HG02884 (cell line): ENCODE data around the gene RASA4B.
A peak's percentile ranks its signal among the peaks of the same experiment; 100 is the strongest.
"Not testable (repeated sequence)": the region's sequence is repeated elsewhere in the genome, so short reads cannot be mapped to it uniquely, and the experiment has no call there.

Source experiments
- ATAC-seq: cut with Tn5 transposase; IDR thresholded peaks from one replicate; pipeline ENCODE4 v1.9.1; 2021; ENCODE audit warnings: mild to moderate bottlenecking, moderate library complexity; ENCODE audit not compliant: unreplicated experiment

The RASA4B gene

DNA sequence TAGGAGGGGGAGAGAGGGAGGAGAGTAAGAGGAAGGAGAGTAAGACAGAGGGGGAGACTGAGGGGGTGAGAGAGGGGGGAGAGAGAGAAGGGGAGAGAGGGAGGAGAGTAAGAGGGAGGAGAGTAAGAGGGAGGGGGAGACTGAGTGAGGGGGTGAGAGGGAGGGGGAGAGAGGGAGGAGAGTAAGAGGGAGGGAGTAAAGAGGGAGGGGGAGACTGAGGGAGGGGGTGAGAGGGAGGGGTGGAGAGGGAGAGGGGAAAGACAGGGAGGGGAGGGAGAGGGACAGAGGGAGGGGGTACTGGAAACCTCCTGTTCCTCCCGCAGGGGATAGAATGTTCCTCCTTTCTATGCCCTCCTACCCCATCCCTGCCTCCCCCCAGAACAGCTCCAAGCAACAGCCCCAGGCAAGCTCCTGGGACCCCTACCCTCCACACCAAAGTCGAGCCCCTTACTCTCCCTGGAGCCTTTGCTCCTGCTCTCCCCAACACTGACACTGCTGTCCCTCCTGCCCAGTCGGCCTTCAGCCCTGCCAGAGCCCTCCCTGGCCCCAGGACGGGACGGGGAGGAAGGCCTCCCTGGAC is 4.8 kb downstream of the RASA4B start:
- not testable (repeated sequence) for ATAC-seq

DNA sequence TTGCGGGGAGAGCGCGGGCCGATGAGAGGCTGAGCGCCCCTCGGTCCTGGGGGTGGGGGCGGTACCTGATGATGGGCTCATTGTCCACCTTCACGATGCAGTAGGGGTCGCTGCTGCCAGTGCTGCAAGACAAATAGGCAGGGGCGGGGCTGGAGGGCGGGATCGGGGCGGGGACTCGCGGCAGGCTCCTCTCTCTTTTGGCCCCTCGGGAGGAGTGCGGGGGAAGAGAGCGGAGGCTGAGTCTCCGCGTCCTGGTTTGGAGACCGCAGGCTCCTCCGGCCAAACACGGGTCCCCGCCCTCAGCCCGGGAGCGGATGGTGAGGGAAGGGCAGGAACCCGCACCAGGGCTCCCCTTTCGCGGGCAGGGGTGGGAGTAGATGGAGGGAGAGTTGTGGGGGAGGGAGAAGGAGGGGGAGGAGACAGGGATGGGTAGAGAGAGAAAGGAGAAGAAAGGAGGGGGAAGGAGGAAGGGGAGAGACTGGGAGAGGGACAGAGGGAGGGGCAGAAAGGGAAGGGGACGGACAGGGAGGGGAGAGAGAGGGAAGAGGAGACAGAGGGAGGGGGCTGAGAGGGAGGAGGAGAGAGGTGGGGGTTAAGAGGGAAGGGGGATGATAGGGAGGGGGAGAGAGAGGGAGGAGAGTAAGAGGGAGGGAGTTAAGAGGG is 5.6 kb downstream of the RASA4B start:
- peak; percentile 29 for ATAC-seq

DNA sequence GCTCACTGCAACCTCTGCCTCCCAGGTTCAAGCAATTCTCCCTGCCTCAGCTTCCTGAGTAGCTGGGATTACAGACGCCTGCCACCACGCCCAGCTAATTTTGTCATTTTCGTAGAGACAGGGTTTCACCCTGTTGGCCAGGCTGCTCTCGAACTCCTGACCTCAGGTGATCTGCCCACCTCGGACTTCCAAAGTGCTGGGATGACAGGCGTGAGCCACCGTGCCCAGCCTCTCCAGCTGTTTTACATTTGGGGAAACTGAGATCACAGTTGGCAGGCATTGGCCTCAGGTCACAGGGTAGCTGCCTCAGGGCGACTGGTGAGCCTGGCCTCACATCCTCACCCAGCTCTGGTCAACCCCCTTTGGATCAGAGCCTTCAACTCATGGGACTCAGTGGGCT is 7.0 kb downstream of the RASA4B start:
- ATAC-seq, result not testable (repeated sequence)

DNA sequence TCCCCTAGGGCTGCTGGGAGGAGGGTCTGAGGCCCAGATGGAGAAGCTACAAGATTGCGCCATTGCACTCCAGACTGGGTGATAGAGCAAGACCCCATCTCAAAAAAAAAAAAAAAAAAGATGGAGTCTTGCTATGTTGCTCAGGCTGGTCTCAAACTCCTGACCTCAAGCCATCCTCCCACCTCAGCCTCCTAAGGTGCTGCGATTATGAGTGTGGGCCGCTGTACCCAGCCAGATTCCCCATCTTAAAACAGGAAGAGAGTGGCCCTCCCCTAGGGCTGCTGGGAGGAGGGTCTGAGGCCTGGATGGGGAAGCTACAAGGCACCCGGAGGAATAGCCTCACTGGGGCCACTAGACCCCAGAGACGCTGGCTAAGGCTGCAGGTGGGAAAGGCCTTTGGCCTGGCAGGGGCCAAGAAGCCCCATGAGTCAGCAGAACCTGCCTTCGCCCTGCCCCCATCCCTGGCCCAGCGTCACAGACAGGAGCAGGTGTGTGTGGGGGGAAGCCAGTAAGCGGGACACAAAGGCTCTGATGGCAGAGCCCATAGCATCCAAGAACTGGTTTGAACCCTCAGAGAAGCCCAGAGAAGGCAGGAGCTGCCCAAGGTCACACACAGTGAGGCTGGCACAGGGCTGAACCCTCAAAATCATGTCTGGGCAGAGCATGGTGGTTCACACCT is 10.0 kb downstream of the RASA4B start:
- ATAC-seq, result not testable (repeated sequence)

DNA sequence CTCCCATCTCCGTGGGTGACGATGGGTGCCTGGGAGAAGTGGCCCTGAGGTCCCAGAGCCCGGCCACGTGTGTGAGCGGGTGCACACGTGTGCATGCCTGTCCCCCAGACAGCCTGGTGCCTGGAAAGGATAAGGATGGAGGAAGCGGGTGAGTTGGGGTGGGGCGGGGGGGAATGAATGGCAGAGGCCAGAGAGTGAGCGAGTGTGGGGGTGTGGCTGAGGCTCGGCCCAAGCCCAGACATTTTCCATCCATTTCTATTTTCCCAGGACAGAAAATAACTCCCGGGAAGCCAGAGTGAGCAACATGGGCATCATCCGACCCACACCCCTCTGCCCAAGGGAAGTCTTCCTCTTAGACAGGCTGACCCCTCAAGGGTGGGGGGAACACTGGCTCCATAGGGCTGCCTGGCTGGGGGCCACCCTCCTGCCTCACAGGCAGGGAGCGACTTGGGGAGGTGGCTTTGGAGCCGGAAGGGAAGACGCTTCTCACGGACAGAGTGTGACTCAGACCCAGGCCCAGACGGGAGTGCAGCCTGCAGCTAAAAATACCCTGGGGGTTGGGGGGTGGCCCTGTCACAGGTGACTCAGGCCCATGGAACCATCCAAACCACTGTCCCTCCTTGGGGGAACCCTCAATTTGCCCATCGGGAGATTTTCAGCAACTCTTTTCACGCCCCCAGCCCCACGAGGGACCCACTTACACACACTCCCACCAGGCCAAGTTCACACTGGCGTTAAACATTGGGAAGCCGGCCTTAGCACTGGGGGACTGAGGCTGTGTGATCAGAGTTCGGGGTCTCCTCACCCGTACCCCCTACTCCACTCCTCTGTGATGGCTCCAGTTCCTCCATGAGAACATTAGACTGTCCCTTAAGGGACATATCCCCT is 12.0 kb downstream of the RASA4B start:
- ATAC-seq, result not testable (repeated sequence)

DNA sequence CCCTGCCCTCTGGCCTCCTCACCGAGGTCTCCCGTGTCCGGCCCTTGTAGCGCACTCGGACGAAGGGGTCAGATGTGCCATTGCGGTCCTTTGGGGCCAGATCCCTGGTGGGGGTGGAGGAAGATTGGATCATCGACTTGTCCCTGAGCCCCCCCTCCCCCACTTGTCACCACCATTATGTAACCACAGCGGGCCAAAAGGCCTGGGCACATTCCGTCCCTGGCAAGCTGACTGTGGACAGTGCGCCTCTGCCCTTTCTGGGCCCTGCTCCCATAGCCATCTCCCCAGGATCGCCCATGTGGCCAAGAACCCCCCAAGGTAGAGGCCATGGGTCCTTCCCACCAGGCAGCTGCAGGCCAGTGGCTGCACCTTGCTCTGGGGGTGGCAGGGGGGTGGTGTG is 14.4 kb downstream of the RASA4B start:
- ATAC-seq, result not testable (repeated sequence)

DNA sequence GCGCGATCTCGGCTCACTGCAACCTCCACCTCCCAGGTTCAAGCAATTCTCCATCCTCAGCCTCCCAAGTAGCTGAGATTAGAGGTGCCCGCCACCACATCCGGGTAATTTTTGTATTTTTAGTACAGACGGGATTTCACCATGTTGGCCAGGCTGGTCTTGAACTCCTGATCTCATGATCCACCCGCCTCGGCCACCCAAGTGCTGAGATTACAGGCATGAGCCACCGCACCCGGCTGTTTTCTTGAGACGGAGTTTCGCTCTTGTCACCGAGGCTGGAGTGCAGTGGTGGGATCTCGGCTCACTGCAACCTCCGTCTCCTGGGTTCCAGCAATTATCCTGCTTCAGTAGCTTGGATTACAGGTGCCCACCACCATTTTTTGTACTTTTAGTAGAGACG is 19.3 kb downstream of the RASA4B start:
- ATAC-seq, result not testable (repeated sequence)

DNA sequence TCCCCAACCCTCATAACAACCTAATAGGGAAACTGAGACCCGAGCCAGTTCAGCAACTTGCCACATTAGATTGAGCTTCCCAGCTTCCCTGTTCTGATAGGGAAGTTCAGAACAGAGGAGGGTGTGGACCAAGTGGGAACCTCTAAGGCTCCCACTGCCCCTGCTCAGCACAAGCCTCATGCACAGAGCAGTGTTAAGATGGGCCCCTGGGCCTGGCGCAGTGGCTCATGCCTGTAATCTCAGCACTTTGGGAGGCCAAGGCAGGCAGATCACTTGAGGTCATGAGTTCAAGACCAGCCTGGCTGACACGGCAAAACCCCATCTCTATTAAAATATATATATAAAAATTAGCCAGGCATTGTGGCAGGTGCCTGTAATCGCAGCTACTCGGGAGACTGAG is 20.3 kb downstream of the RASA4B start:
- not testable (repeated sequence) for ATAC-seq

DNA sequence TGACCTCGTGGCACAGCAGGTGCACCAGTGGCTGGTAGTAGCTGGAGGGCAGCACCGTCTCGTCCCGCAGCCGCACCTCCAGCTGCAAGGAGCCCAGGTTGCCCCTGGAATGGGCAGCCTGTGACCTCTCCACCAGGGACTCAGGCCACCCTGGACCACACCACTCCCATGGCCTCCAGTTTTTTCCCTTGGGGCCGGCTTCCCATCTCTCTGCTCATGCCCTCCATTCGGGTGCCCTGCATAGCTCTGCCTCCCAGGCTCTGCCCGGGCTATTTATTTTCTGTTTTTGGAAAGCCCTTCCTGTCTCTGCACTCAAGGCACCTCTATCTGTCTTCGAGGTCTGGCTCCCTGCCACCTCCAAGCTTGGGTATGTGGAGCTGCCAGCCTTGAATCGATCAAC is 20.7 kb downstream of the RASA4B start:
- not testable (repeated sequence) for ATAC-seq

DNA sequence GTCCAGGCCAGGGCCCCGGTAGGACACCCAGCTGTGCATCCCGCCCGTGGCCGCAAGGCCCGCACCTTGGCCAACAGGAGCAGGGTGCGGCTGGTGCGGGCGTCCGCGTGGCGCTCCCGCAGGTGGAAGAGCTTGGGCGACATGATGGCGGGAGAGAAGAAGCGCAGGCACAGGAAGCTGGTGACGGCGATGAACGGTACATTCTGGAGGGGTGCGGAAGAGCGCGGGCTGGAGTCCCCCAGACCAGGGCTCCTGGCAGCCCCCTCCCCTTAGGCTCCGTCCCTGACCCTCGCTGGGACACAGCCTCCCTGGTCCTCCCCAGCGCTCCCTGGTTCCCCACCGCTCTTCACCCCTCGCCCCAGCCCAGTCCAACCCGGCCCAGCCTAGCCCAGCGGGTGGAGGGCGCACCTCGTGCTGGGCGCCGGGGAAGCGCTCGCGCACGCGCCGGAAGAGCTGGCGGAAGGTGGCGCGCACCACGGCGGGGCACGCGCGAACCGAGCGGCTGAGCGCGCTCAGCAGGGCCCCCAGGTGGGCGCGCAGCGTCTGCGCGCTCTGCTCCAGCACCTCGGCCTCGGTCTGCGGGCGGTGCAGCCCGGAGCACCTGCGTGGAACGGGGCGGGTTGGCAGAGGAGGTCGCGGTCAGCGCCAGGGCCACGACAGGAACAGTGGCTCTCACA is 23.0 kb downstream of the RASA4B start:
- peak; percentile 59 for ATAC-seq

DNA sequence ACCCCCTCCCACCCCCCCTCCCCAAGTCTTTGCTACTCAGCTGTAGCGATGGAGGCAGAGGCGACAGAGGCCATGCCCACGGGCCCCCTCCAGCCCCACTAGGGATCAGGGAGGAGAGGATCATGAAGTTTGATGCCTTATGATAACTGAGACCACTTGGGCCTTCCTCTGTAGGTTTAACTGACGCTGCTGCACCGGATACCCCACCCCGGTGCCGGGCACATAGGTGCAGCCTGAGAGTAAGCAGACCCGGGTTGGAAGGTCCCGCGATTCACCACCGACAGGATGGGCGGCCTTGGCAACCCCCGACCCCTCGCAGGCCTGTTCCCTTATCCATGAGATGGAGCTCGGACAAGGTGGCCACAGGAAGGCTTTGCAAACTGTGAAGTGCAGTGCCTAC is 23.6 kb downstream of the RASA4B start:
- ATAC-seq, result not testable (repeated sequence)

DNA sequence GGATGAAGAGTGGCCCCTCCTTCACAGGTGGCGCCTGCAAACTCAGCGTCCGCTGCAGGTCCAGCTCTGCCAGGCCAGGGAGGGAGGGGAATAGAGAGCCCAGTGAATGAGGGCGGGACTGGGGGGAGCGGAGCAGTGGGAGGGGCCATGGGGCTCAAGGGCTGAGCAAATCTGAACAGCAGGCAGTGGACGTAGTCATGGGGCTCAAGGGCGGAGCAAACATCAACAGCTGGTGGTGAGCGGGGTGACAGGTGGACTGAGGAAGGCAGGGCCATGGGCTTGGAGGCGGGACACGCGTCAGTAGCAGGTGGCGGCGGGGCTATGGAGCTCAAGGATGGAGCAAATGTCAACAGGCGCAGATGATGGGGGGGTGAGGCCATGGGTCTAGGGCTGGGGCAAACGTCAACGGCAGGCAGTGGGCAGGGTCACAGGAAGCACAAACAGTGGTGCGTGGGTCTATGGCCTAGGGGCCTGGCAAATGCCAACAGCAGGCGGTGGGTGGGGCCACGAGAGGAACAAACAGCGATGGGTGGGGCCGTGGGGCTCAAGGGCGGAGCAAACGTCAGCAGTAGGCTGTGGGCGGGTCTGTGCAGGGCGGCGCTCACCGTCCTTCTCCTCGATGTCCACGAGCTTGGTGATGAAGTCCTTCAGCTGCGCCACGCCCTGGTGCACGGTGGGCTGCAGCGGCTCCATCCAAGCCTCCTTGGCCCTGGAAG is 24.2 kb downstream of the RASA4B start:
- ATAC-seq, result peak; percentile 39

DNA sequence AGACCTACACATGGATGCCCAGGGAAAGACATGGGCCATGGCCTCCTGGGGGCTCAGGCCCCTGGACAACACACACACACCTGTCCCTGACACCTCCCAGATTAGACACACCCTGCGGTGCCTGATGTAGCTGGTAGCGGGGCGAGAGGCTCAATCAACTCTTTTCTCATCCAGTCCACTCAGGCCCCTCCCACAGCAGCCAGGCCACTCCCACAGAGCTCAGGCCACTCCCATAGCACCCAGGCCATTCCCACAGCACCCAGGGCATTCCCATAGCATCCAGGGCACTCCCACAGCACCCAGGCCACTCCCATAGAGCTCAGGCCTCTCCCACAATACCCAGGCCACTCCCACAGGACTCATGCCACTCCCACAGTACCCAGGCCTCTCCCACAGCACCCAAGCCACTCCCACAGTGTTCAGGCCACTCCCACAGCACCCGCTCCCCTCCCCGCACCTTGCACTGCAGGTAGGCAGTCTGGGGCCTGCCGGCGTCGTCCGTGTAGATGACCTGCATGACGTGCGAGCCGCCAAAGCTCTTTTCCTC is 27.0 kb downstream of the RASA4B start:
- ATAC-seq, result peak; percentile 40

DNA sequence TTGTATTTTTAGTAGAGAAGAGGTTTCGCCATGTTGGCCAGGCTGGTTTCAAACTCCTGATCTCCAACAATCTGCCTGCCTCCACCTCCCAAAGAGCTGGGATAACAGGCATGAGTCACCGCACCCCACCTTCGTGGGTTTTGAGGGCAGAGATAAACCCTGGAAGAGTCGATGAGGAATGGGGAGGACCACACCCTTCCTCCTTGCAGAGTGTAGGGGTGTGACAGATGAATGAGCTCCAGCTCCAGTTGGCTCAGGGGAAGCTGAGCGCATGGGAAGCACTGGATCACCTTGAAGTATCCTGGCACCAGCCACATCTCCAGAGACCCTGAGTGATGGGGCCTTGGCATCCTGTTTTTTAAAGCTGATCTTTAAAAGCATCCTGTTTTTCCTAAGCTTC is 33.3 kb downstream of the RASA4B start:
- not testable (repeated sequence) for ATAC-seq

DNA sequence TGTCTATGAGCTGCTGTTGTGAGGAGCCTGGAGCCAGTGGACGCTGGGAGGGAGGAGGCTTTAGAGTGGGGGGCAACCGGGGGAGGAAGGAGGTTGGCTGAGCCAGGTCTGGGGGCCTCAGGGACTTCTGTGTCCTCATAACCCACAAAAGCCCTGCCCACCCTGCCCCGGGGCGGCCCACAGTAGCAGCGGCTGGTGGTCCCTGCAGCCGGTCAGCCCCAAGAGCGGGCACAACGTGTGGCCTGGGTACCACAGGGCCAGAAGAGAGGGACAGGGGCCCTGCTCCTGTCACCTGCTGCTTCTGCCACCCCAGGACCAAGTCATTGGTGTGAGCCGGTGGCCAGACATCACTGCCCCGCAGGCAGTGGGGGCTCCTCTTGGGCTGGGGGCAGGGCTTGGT is 35.6 kb downstream of the RASA4B start:
- ATAC-seq, result not testable (repeated sequence)

DNA sequence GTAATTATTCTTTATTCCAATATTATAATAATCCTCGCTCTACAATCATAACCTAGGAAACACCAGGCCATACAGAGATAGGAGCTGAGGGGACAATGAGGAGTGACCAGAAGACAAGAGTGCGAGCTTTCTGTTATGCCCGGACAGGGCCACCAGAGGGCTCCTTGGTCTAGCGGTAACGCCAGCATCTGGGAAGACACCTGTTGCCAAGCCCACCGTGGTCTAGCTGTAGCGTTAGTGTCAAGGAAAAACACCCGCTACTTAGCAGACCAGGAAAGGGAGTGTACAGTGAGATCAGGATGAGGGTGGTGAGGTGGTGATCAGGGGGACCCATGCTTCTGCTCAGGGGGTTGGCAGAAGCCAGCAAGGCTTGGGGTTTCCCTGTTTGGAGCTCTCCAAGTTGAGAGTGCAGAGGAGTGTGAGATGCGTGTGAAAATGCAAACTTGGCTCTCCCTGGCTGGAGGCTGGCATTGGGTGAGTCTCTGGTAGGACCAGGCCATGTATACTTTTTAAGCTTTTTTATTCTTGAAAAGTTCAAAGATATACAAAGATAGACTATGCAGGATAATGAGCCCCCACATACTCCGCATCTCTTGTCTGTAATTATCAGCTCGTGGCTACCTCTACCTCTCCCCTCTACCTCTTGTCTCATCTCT is 37.5 kb downstream of the RASA4B start:
- not testable (repeated sequence) for ATAC-seq

DNA sequence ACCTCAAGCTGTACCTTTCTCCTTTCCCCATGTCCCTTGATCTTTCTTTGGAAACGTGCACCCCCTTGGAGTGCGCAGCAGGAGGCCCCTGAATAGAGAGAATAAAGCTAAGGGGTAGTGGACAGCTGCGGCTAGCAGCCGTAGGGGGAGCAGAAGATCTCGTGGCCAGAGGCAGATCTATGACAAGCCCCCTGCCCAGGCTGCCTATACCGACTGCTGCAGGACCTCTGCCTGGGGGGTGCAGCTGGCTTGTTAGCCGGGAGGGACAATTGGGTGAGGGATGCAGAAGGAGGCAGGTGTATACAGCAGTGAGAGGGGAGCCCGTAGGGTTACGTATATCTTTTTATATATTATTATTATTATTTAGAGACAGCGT is 38.4 kb downstream of the RASA4B start:
- peak; percentile 24 for ATAC-seq

DNA sequence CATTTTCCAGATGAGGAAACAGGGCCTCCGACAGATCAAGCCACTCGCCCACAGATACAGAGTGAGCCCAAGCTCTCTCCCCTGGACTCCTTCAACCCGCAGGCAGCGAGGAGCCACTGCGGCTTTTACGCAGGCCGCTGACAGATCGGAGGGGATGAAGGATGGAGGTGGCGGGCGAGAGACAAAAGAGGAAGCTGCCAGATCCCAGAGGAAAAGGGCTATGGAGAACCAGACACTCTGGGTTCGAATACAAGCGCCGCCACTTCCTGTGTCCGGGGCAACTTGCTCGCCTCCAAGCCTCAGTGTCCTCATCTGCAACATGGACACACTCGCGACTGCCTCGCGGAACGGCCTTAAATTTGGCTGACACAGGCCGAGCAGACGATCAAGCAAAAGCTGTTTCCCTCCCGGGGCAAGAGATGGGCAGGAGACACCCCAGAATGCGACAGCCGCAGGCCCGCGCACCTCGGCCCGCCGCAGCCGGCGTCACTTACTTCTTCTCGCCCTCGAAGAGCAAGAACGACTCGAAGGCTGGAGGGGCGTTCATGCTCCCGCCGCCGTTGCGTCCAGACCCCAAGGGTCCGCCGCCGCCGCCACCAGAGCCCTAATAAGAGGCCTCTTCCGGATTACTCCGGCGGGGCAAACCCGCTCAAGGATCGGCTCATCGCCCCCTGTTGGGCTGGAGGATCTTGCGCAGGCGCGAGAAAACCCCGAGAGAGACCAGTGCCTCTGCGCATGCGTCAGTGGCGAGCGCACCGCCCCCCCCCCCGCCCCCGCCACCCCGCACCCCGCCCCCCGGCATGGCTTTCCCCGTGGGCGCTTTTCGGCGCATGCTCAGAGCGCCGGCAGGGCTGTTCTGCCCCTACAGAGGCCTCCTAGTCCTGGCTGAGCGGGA is 39.0 kb downstream of the RASA4B start, which contains the start of gene POLR2J:
Gene POLR2J, minus strand, starts transcription at position 609 of the 895 bp plus-strand sequence. Its CDS starts 62 bp downstream, at position 547.
- peak; percentile 71 for ATAC-seq
